Measurements from ENCODE around the gene TCF21.
"Not testable (repeated sequence)": the region's sequence is repeated elsewhere in the genome, so short reads cannot be mapped to it uniquely, and the experiment has no call there.

The TCF21 gene

DNA sequence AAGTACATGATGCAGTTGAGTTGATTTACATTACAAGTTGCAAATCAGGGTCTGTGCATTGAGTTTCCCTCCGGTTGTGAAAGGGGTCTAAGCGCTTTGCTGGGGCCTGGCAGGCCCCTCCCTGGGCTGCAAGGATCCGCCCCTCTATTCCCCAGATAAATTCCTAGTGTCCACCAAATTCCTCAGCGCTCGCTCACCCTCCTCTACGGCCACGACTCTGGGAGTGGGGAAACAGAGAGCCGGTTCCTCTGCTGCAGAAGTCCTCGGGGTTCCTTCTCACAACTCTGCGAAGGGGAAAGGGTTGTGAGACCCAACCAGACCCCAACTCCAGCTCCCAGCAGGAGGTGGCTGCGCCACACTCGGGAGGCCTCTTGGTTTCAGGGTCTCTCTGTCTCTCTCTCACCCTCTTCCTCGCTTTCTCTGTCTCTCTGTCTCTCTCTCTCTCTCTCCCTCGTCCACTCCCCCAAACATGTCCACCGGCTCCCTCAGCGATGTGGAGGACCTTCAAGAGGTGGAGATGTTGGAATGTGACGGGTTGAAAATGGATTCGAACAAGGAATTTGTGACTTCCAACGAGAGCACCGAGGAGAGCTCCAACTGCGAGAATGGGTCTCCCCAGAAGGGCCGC is at the start of gene TCF21:
Gene TCF21, plus strand, starts transcription at position 185 of the 628 bp plus-strand sequence. Its CDS starts 285 bp downstream, at position 470.
- FAIRE-seq = peak; percentile 31
- DNase-seq (ENCODE audit: insufficient read length, low spot score) = peak; percentile 59

DNA sequence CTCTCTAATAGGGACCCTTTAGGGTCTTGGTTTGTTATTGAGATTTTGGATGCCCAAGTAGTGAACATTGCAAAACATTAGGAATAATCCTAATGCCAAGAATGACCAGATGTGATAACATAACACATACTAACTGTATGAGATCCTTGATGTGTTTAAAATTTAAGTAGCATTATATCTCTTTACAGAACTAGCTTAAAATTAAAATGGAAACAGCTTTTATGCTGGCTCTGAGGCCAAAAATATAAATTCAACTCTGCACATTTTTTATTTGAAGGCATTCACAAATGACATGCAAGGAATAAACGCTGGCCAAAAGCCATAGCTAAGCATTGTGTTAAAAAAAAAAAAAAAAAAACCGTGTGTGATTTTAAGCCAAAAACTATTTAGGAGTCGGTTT is 47.7 kb upstream of the TCF21 start:
- DNase-seq (ENCODE audit: insufficient read length, low spot score) (no peak), FAIRE-seq (no peak)

DNA sequence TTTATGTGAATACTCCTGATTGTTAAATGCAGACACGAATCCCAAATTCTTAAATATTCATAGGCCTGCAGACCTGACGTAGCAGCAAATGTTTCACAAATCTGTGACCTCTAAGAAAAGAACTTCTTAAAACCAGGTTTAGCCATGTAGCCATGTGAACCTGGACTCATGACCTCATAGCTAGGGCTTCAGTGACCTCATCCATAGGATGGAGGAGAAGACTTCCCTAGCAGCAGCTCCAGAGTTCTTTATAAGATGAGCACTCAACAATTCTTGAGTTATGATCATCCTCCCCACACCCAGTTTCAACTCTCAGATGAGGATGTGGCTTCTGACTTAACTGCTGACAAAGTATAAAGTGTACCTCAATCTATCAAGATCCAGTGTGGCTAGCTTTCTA is 45.8 kb upstream of the TCF21 start:
- DNase-seq (ENCODE audit: insufficient read length, low spot score) (no peak), FAIRE-seq (no peak)

DNA sequence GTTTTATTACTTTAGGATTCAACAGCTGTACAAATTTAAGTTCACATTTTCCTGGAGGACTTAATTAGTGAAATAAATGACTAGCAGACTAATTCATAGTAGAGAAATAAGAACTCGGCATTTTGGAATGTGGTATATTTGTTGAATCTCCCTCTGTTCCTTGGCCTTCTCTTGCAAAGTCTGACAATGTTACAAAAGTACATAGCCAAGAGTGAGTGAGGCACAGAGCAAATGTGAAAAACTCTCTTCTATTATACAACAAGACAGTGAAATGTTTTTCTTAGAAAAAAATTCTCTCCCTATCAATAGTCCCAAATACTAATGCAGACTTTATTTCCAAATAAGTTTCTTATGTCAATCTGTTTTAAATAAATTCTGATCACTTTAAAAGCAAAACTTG is 44.2 kb upstream of the TCF21 start:
- FAIRE-seq (no peak), DNase-seq (ENCODE audit: insufficient read length, low spot score) (no peak)

DNA sequence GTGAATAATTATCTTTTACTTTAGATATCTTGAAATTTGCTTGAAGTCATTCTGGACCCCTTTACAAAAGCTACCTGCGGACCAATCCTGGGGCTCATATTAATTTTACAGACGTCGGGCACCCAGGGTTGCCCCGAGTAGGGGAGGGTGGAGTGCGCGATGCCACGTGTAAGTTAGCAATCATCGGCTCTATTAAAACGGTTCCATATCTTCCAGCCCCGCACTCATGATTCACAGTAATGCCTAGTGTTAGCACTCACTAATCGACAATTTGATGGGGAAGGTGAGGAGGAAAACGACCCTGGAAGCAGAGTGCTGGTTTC is 34.9 kb upstream of the TCF21 start:
- FAIRE-seq = peak; percentile 4

DNA sequence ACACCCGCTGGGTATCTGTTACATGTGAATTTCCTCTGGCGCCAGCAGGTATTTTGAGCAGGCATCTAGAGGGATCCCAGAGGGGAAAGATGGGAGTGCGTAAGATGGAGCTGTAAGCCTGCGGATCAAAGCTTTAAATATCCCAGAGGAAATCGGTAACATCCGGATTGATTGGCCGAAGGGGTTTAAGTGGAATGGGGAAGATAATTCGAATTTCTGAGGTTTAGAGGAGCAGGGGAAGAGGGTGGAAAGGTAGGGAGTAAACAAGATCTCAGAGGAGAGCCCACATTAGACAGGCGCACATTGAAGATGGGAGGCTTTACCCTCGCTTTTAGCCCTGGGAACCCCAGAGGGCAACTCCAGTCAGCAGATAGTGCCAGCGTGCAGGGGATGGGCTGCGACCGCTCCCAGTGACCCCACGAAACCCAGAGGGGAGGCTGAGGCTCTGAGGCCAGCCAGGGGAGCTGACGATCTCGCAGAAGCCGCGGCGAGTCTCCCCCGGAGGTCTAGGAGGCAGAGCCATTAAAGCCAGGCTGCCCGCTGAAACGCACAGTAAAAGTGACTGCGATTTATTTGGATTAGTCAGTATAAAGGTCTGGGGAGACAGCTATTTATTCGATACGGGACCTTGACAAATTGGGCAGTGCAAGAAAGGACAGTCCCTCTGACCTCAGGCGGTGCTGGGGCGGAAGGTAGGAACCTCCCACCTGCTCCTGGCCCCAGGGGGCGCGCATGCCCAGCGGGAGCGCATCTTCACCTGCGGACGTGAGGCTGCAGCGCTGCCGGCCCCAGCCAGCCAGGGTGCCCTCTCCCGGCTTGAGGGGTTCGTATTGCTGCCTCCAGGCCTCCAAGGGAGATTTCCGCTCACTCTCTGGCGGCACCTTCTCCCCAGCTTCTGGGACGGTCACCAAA is 34.3 kb upstream of the TCF21 start:
- DNase-seq (ENCODE audit: insufficient read length, low spot score) (peak; percentile 46), FAIRE-seq (no peak)

More for the DNA sequence above, 34.9 kb upstream of the TCF21 start:
- DNase-seq (ENCODE audit: insufficient read length, low spot score) = no peak

DNA sequence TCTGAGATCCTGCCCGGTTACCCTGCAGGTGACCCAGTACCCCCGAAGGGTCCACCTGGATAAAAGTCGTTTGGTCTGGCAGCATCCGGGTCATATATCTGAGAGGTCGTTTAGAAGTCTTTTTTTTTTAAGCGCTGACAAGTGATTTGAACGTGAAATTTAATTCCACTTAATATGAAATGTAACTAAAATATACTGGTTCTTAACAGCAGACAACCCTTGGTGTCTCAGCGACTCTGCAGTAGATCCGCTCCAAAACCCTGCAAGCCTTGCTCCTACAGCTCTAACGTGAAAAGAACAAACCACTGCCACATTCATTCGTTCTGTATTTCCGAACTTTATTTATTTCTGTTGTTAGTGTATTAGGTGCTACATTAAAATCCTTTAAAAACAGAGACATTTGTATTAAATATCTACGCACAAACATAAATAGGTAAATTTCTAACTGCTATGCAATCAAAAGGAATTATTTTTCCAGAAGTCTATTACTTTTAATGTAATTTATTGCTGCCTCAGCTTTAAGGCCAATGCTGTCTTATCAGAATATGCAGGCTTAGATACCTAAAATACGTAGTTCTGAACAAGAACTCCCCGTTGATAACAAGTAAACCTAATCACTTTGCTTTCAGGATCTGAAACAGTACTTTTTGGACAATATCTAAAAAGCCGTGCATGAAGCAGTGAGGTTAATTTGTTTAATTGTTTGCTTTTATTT is 33.5 kb upstream of the TCF21 start:
- FAIRE-seq (no peak), DNase-seq (ENCODE audit: insufficient read length, low spot score) (no peak)

DNA sequence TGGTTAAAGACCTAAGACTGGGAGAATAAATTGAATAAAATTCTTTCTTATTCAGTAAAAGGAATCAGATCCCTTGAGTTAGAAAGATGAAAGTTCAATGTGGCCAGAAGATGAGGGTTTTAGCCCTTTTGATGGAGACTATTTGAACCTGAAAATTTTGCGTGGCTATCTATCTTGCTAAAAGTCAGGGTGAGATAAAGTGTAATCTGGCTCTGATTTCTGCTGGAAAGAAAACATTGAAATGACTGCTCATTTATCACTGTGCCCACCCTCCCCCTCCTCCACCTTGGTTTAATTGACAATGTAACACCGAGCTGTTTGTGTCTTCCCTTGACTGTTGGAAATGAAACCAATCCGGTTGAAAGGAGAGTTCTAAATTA is 32.9 kb upstream of the TCF21 start:
- DNase-seq (ENCODE audit: insufficient read length, low spot score) (no peak), FAIRE-seq (no peak)

DNA sequence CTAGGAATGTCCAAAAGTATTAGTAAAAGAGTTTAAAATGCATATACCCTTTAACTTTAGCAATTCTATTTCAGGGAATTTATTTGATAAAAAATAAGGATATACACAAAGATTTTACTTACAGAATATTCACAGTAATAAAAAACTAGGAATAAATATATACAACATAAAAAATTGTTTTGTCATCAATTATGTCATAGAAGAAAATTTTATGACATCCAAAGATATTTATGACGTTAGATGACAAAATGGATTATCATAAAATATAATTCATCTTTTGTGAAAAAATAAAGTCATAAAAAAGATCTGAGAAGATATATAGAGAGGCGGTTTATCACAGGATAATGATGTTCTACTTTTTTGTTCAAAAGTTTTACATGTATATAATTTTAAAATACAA is 32.0 kb upstream of the TCF21 start:
- FAIRE-seq (no peak), DNase-seq (ENCODE audit: insufficient read length, low spot score) (no peak)

DNA sequence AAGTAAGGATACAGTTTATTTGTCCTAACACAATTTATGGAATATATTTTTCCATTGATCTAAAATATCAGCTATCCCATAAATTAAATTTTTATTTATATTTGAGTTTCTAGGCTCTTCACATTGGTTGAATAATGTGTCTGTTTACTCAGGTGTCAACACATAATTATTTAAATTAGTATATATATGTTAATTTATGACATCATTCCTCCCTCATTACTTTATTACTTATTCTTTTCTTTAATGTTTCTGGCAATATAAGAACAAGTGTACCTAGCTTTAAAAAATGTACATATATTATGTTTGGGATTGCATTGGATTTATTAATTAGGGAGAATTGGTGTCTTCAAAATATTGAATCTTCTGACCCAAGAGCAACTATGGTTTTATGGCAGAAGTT is 31.2 kb upstream of the TCF21 start:
- DNase-seq (ENCODE audit: insufficient read length, low spot score) = no peak
- FAIRE-seq = no peak

DNA sequence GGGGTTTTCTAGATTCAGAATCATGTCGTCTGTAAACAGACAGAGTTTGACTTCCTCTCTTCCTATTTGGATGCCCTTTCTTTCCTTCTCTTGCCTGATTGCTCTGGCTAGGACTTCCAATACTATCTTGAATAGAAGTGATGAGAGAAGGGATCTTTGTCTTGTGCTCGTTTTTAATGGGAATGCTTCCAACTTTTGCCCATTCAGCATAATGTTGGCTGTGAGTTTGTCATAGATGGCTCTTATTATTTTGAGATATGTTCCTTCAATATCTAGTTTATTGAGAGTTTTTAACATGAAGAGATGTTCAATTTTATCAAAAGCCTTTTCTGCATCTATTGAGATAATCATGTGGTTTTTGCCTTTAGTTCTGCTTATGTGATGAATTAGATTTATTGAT is 27.6 kb upstream of the TCF21 start:
- not testable (repeated sequence) for DNase-seq (ENCODE audit: insufficient read length, low spot score); FAIRE-seq

DNA sequence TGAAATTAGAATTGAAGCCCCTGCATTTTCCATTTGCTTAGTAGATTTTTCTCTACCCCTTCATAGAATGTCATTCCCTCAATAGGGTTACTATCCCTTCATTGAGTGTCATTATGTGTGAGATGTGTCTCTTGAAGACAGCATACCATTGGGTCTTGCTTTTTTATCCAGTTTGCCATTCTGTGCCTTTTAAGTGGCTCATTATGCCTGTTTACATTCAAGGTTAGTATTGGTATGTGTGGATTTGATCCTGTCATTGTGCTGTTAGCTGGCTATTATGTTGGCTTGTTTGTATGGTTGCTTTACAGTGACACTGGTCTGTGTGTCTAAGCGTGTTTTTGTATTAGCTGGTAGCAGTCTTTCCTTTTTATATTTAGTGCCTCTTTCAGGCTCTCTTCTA is 25.7 kb upstream of the TCF21 start:
- DNase-seq (ENCODE audit: insufficient read length, low spot score) (no peak), FAIRE-seq (no peak)

DNA sequence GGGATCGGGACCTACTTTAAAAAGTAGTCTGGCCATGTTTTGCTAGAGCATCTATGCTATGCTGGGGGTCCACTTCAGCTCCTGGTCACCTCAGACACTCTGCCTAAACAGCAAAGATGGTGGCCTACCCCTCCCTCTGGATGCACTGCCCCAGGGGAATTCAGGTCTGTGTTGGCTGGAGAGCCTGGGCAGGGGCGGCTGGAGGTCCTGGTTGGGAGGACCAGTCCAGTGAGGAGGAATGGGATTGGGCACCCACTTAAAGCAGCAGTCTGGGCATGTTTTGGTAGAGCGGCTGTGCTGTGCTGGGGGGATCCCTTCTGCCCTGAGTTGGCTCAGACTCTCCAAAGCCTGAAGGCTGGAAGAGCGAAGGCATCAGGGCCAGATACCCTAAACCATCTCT is 23.2 kb upstream of the TCF21 start:
- no peak for DNase-seq (ENCODE audit: insufficient read length, low spot score)
- no peak for FAIRE-seq

DNA sequence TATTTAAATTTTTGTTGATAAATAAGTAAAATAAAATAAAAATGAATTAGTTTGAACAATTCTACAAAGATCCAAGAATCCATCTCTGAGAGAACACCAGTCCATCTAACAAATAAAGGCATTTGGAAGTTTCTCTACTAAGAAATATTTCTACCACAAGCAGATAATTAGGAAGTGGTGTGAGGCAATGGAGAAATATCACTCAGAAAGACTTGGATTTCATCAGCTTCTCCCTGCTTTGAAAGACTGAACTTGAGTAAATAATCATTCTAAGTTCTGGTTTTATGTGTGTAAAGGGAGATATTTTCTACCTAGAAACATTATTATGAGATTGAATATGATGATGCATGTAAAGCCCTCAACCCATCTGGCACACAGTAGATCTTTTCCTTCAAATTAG is 17.8 kb upstream of the TCF21 start:
- DNase-seq (ENCODE audit: insufficient read length, low spot score) (no peak), FAIRE-seq (no peak)

DNA sequence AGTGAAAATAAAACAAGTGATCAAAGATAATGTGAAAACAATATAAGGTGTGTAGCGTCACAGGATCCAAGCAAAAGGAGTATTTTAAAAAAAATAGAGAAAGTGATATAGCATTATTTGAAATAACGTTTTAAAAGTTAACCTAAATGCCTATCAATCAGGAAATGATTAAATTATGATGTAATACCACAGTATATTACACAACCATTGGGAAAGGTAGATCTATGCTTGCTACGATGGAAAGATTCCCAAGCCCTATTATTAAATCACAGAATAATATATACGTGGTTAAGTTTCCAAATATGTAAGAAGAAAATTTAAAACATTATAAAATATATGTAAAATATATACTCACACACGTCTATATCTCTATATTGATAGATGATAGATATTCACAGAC is 15.4 kb upstream of the TCF21 start:
- DNase-seq (ENCODE audit: insufficient read length, low spot score) (no peak), FAIRE-seq (no peak)

DNA sequence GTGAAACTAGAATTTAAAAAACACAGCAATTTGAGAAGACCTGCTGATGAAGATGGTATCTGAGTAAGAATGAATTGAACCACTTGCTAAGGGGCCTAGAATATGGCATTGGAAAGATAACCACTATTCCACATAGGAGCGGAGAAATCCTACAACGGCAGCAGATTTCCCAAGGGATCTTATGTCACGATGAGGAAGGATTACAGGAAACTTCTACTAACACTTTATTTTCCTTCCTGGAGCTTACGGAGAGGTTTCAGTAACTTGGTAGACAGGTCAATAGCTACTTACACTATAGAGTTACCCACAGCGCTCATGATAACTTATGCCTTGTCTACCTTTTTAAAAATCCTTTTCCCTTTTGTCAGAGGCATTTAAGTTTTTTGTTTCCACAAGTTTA is 11.8 kb upstream of the TCF21 start:
- DNase-seq (ENCODE audit: insufficient read length, low spot score) (no peak), FAIRE-seq (no peak)

DNA sequence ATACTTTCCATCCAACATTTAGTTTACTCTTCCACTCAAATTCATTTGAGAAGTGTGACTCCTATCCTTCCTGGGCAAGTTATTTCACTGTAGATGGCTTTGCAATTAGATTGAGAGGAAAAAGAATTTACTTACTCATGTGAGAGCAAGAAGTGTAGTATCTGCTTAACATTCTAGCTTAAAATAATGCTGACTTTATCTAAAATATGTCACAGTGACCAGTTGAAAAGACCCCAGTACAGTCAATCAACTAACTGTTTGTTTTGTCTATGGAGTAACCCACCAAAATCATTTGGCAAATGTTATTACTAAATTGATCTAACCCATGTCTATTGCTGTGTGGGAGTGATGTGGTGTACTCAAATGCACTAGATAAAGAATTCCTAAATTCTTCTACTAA is 8.9 kb upstream of the TCF21 start:
- no peak for DNase-seq (ENCODE audit: insufficient read length, low spot score)
- FAIRE-seq = no peak

DNA sequence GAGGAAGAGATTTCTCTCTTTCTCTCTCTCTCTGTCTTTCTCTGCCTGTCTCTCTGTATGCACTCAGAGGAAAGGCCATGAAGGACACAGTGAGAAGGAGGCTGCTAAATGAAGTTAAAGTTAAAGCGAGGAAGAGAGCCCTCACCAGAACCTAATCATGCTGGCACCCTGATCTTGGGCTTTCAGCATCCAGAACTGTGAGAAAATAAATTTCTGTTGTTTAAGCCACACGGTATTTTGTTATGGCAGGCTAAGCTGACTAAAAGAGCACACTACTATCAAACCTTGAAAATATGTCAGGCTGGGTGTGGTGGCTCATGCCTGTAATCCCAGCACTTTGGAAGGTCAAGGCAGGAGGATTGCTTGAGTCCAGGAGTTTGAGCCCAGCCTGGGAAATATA is 8.0 kb upstream of the TCF21 start:
- DNase-seq (ENCODE audit: insufficient read length, low spot score) (no peak), FAIRE-seq (no peak)

DNA sequence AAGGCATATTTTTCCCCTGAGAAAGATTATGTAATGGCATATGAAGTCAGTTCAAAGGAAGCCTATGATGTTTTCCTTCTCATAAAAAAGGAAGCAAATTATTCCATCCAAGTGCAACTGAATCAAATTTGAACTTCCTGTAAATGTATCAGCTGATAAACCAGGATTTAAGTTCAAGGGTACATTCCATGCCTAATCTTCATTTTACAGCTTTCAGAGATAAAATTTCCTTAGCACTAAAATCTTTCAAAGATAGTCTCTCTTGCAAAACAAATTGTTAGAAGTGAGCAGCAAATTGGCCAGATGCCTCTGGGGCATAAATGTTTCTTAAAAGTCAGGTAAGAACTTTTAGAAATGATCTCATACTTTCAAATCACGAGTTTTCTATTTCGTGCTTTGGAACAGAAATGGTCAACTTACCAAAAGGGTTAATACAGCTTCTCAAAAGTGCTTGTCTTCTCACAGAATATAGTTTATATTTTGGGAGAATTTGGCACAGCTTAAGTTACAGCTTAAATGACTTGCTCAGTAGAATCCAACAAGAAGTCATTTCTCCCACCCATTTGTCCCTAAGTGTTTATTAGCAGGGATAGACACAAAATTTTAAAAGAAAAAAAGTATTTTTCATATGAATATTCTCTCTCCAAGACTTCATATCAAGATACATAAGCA is 2.7 kb upstream of the TCF21 start:
- no peak for FAIRE-seq
- no peak for DNase-seq (ENCODE audit: insufficient read length, low spot score)

DNA sequence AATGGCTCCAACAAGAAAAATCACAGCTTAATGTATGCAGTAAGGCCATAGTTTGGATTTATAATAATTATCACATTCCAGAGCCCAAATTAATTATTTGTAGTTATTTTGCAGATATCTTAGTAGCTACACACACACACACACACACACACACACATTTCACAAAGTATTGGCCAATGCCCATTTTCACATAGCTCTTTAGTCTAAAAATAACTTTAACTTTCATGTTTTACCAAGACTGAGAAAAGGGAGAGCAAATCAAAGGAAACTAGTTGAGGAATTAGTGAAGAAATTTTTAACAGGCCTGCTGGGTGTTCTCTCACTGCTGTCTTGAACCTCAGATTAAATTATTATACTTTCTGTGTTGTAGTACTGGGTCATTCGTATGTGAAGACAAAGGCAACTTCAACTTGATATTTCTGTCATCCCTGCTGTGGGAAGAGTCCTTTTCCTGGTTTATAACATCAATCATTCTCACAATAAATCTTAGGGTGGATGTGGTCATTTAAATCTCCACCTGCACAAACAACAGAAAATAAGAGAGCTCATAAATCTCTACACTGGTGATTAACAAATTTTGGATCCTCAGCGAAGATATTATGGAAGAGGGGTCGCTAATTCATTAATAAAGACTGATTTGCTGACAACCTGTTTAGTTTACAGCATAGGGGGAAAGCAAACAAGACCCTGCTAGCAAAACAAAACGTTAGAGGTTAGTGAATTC is 1.6 kb upstream of the TCF21 start:
- DNase-seq (ENCODE audit: insufficient read length, low spot score) (no peak), FAIRE-seq (no peak)

DNA sequence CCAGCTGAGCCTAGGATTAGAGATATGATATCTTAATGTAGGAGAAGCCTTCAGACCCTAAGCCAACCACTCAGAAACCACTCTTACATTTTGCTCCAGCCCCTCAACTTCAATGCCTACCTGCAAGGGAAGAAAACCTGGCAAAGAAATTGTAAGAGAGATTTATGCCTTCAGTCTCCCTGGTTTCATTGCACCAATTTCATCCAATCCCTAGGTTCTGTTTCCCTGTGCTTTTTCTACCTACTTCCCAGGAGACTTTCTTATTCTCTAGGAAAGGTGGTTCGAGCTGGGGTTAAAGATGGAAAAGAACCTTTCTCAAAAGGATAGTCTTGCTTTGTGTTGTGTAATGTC is 1.1 kb upstream of the TCF21 start:
- DNase-seq (ENCODE audit: insufficient read length, low spot score) (no peak), FAIRE-seq (no peak)

Data from HTR-8/SVneo (cell line).